ENCODE measurements around the gene ZCCHC9. TPM values are rescaled to one million over a fixed set of nuclear protein-coding genes. Genes with fewer than 3 reads are reported as not detected.
A peak's percentile ranks its signal among the peaks of the same experiment; 100 is the strongest.
"Not testable (repeated sequence)": the region's sequence is repeated elsewhere in the genome, so short reads cannot be mapped to it uniquely, and the experiment has no call there.

ZCCHC9 gene
- total and polyA plus RNA-seq, 2 experiments from 2014 or later: 18.9 to 20.2 TPM

- Histone ChIP-seq H3K9ac (0 out of 2 replicates have a peak overlapping the region, but pooled peaks have one; percentile 21), H3K4me3 (no peak overlapping the region), H2AFZ (peak overlapping the region; percentile 60; the same call in 1 of the 2 replicates), H3F3A (ENCODE audit: insufficient read depth) (peaks cover 7% of the 10 kb centered on the region), H3K9me3 (ENCODE audit: low read depth) (no peaks in the 10 kb centered on the region), H3K4me1 (ENCODE audit: insufficient read depth) (peaks cover 22% of the 10 kb centered on the region), H3K36me3 (ENCODE audit: low read depth) (no peaks in the 10 kb centered on the region), H3K4me2 (ENCODE audit: unreplicated experiment) (peak overlapping the region; percentile 55), H3K79me2 (ENCODE audit: insufficient read depth) (peaks cover 54% of the 10 kb centered on the region), H4K20me1 (ENCODE audit: insufficient read depth) (no peaks in the 10 kb centered on the region), H3K9me2 (ENCODE audit: insufficient read depth) (no peaks in the 10 kb centered on the region), H3K27me3 (replicated peaks; ENCODE audit: insufficient read depth) (no peaks in the 10 kb centered on the region), H3K27ac (peak overlapping the region; percentile 54)
- peak; percentile 84 for DNase-seq
- WGBS, 2 experiments (ENCODE audit: low coverage in 1 of 2, low lambda C conversion rate in 2 of 2, missing lambda C conversion rate in 2 of 2): 48 to 55% methylated on average over 3 of the region's 3 CpGs
- TF ChIP-seq EZH2 (IDR thresholded peaks at IDR 0.05; ENCODE audit: insufficient read depth, poor library complexity, severe bottlenecking) (no peak), EZH2phosphoT487 (IDR thresholded peaks at IDR 0.05; ENCODE audit: insufficient read depth, low read depth) (no peak)
- in situ Hi-C loops (cut with MboI): no loop called here
Measured at GRCh38 chr5:81268521-81269196, 32.7 kb upstream of the ZCCHC9 start.

DNA sequence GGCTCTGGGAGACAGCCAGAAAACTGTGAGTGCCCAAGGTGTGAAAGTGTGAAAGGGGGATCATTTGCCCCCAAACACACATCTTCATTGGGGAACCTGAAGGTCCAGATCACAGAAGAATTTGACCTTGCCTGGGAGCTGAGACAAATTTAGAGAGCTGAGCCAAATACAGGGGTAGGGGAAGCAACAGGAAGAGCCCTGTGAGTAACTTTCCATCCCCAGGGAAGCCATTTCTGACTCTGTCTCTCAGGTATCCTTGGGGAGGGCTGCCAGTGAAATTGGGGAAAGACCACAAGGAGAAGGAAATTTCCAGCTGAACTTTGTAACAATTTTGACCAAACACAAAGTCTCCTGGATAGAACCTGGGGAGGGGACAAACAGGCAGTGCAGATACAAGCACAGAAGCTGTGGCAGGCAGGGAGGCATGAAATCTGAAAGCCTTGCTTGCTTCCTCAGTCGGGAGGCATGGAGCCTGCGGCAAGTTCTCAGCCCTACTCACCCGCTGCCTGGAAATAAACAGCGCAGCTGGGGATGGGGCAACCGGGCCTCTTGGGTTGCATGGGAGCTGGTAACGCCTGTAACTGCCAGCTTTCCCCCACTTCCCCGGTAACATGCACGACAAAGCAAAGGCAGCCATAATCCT is 31.5 kb upstream of the ZCCHC9 start:
- no peaks in the 10 kb centered on the region for H3K36me3 ChIP-seq (ENCODE audit: low read depth)
- no peak for DNase-seq
- H3K27ac ChIP-seq: no peak overlapping the region
- H3K4me1 ChIP-seq (ENCODE audit: insufficient read depth): peaks cover 21% of the 10 kb centered on the region
- H3K9ac ChIP-seq: no peak overlapping the region
- no peaks in the 10 kb centered on the region for H3K9me3 ChIP-seq (ENCODE audit: low read depth)
- in situ Hi-C loops (cut with MboI): no loop called here
- H3F3A ChIP-seq (ENCODE audit: insufficient read depth): peaks cover 7% of the 10 kb centered on the region
- no peaks in the 10 kb centered on the region for H3K27me3 ChIP-seq (replicated peaks; ENCODE audit: insufficient read depth)
- no peak overlapping the region for H3K4me2 ChIP-seq (ENCODE audit: unreplicated experiment)
- no peaks in the 10 kb centered on the region for H4K20me1 ChIP-seq (ENCODE audit: insufficient read depth)
- H3K9me2 ChIP-seq (ENCODE audit: insufficient read depth): no peaks in the 10 kb centered on the region
- no peak overlapping the region for H3K4me3 ChIP-seq
- no peak overlapping the region for H2AFZ ChIP-seq
- WGBS, 2 experiments (ENCODE audit: low coverage in 1 of 2, low lambda C conversion rate in 2 of 2, missing lambda C conversion rate in 2 of 2): 96 to 99% methylated on average over 8 of the region's 8 CpGs
- H3K79me2 ChIP-seq (ENCODE audit: insufficient read depth): peaks cover 62% of the 10 kb centered on the region
- TF ChIP-seq EZH2phosphoT487 (IDR thresholded peaks at IDR 0.05; ENCODE audit: insufficient read depth, low read depth): no peak
- no peak for TF ChIP-seq EZH2 (IDR thresholded peaks at IDR 0.05; ENCODE audit: insufficient read depth, poor library complexity, severe bottlenecking)

GRCh38 chr5:81270394-81271027 is 30.9 kb upstream of the ZCCHC9 start:
- H3K9me2 ChIP-seq (ENCODE audit: insufficient read depth); H2AFZ ChIP-seq; H3K36me3 ChIP-seq (ENCODE audit: low read depth); H3K4me2 ChIP-seq (ENCODE audit: unreplicated experiment); DNase-seq; in situ Hi-C loops (cut with MboI); H3K27ac ChIP-seq; H3F3A ChIP-seq (ENCODE audit: insufficient read depth); H3K9me3 ChIP-seq (ENCODE audit: low read depth); H3K4me3 ChIP-seq; H4K20me1 ChIP-seq (ENCODE audit: insufficient read depth); H3K27me3 ChIP-seq (replicated peaks; ENCODE audit: insufficient read depth); H3K9ac ChIP-seq: not testable (repeated sequence)
- WGBS, 2 experiments (ENCODE audit: low coverage in 1 of 2, low lambda C conversion rate in 2 of 2, missing lambda C conversion rate in 2 of 2): 89 to 98% methylated on average over 2 of the region's 2 CpGs
- H3K4me1 ChIP-seq (ENCODE audit: insufficient read depth): peaks cover 15% of the 10 kb centered on the region
- peaks cover 69% of the 10 kb centered on the region for H3K79me2 ChIP-seq (ENCODE audit: insufficient read depth)

GRCh38 chr5:81283976-81284375 is 17.4 kb upstream of the ZCCHC9 start:
- no peaks in the 10 kb centered on the region for H3K4me1 ChIP-seq (ENCODE audit: insufficient read depth)
- TF ChIP-seq EZH2 (IDR thresholded peaks at IDR 0.05; ENCODE audit: insufficient read depth, poor library complexity, severe bottlenecking) (no peak), EZH2phosphoT487 (IDR thresholded peaks at IDR 0.05; ENCODE audit: insufficient read depth, low read depth) (no peak)
- no peaks in the 10 kb centered on the region for H3K36me3 ChIP-seq (ENCODE audit: low read depth)
- no peak overlapping the region for H3K4me2 ChIP-seq (ENCODE audit: unreplicated experiment)
- no peak overlapping the region for H3K4me3 ChIP-seq
- no peak for DNase-seq
- H2AFZ ChIP-seq: no peak overlapping the region
- in situ Hi-C loops (cut with MboI): no loop called here
- H3K79me2 ChIP-seq (ENCODE audit: insufficient read depth): peaks cover 19% of the 10 kb centered on the region; the same call in 1 of the 2 replicates
- H3K9me2 ChIP-seq (ENCODE audit: insufficient read depth): no peaks in the 10 kb centered on the region
- no peaks in the 10 kb centered on the region for H3K9me3 ChIP-seq (ENCODE audit: low read depth)
- 95 to 96% methylated on average over 1 of the region's 1 CpG for WGBS, 2 experiments (ENCODE audit: low coverage in 1 of 2, low lambda C conversion rate in 2 of 2, missing lambda C conversion rate in 2 of 2)
- no peaks in the 10 kb centered on the region for H3F3A ChIP-seq (ENCODE audit: insufficient read depth)
- H3K9ac ChIP-seq: no peak overlapping the region
- H3K27me3 ChIP-seq (replicated peaks; ENCODE audit: insufficient read depth): no peaks in the 10 kb centered on the region
- H4K20me1 ChIP-seq (ENCODE audit: insufficient read depth): no peaks in the 10 kb centered on the region
- no peak overlapping the region for H3K27ac ChIP-seq

All from GM23248 (cell line).